ENCODE measurements around the gene CDCA7.
"Not testable (repeated sequence)": the region's sequence is repeated elsewhere in the genome, so short reads cannot be mapped to it uniquely, and the experiment has no call there.

CDCA7 gene

GRCh38 chr2:173370198-173370597 lies 15.5 kb downstream of the CDCA7 start:
- Histone ChIP-seq H3K4me1 (ENCODE audit: control insufficient read depth in 1 of 2, insufficient read depth in 2 of 2, low read length in 2 of 2) (no peaks in the 10 kb centered on the region), H3K27ac (ENCODE audit: low read length) (no peak overlapping the region), H3K27me3 (ENCODE audit: low read depth, low read length) (no peaks in the 10 kb centered on the region), H3K9me3 (ENCODE audit: control insufficient read depth in 1 of 2, low read length in 2 of 2) (no peaks in the 10 kb centered on the region), H3K4me3 (ENCODE audit: low read depth in 1 of 2, low read length in 2 of 2) (no peak overlapping the region), H3K36me3 (ENCODE audit: control insufficient read depth in 1 of 2, insufficient read depth in 2 of 2, low read length in 2 of 2) (no peaks in the 10 kb centered on the region)

- Histone ChIP-seq H3K36me3 (ENCODE audit: control insufficient read depth in 1 of 2, insufficient read depth in 2 of 2, low read length in 2 of 2) (no peaks in the 10 kb centered on the region), H3K27ac (ENCODE audit: low read length) (no peak overlapping the region), H3K4me1 (ENCODE audit: control insufficient read depth in 1 of 2, insufficient read depth in 2 of 2, low read length in 2 of 2) (no peaks in the 10 kb centered on the region), H3K27me3 (ENCODE audit: low read depth, low read length) (no peaks in the 10 kb centered on the region), H3K4me3 (ENCODE audit: low read depth in 1 of 2, low read length in 2 of 2) (no peak overlapping the region), H3K9me3 (ENCODE audit: control insufficient read depth in 1 of 2, low read length in 2 of 2) (no peaks in the 10 kb centered on the region)
Measured at GRCh38 chr2:173371023-173371422, 16.4 kb downstream of the CDCA7 start.

DNA sequence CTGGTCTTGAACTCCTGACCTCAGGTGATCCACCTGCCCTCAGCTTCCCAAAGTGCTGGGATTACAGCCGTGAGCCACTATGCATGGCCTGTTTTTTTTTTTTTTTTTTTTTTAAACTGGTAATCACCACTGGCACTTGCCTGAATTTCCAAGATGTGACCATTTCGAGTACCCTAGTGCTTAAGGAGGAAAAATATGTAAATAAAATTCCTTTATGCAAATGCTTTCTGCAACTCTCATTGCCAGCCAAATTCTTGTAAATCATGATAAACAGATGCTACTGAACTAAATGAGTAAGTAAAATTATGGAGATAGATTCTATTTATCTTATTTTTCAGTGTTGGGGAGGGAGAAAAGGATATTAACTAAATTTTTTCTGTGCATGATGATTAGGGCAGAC lies 18.6 kb downstream of the CDCA7 start:
- no peaks in the 10 kb centered on the region for H3K27me3 ChIP-seq (ENCODE audit: low read depth, low read length)
- H3K4me1 ChIP-seq (ENCODE audit: control insufficient read depth in 1 of 2, insufficient read depth in 2 of 2, low read length in 2 of 2): no peaks in the 10 kb centered on the region
- H3K27ac ChIP-seq (ENCODE audit: low read length): no peak overlapping the region
- no peak overlapping the region for H3K4me3 ChIP-seq (ENCODE audit: low read depth in 1 of 2, low read length in 2 of 2)
- no peaks in the 10 kb centered on the region for H3K9me3 ChIP-seq (ENCODE audit: control insufficient read depth in 1 of 2, low read length in 2 of 2)
- H3K36me3 ChIP-seq (ENCODE audit: control insufficient read depth in 1 of 2, insufficient read depth in 2 of 2, low read length in 2 of 2): no peaks in the 10 kb centered on the region

DNA sequence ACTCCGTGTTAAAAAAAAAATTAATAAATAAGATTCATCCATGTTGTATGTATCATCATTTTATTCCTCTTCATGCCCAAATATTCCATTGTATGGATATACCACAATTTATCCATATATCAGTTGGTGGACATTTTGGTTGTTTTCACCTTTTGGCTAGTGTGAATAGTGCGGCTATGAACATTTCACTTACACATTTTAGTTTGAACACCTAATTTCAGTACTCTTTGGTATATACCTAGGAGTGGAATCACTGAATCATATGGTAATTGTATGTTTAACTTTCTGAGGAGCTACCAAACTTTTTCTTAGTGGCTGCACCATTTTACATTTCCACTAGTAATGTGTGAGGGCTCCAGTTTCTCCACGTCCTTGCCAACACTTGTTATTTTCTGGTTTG lies 20.0 kb downstream of the CDCA7 start:
- Histone ChIP-seq H3K4me3 (ENCODE audit: low read depth in 1 of 2, low read length in 2 of 2) (no peak overlapping the region), H3K27me3 (ENCODE audit: low read depth, low read length) (no peaks in the 10 kb centered on the region), H3K27ac (ENCODE audit: low read length) (no peak overlapping the region), H3K36me3 (ENCODE audit: control insufficient read depth in 1 of 2, insufficient read depth in 2 of 2, low read length in 2 of 2) (no peaks in the 10 kb centered on the region), H3K4me1 (ENCODE audit: control insufficient read depth in 1 of 2, insufficient read depth in 2 of 2, low read length in 2 of 2) (no peaks in the 10 kb centered on the region), H3K9me3 (ENCODE audit: control insufficient read depth in 1 of 2, low read length in 2 of 2) (no peaks in the 10 kb centered on the region)

- H3K36me3 ChIP-seq (ENCODE audit: control insufficient read depth in 1 of 2, insufficient read depth in 2 of 2, low read length in 2 of 2); H3K9me3 ChIP-seq (ENCODE audit: control insufficient read depth in 1 of 2, low read length in 2 of 2); H3K4me3 ChIP-seq (ENCODE audit: low read depth in 1 of 2, low read length in 2 of 2); H3K27ac ChIP-seq (ENCODE audit: low read length); H3K4me1 ChIP-seq (ENCODE audit: control insufficient read depth in 1 of 2, insufficient read depth in 2 of 2, low read length in 2 of 2); H3K27me3 ChIP-seq (ENCODE audit: low read depth, low read length): not testable (repeated sequence)
Measured at GRCh38 chr2:173385534-173385933, 30.9 kb downstream of the CDCA7 start.

GRCh38 chr2:173386021-173386737 lies 31.5 kb downstream of the CDCA7 start:
- H3K4me3 ChIP-seq (ENCODE audit: low read depth in 1 of 2, low read length in 2 of 2): no peak overlapping the region
- no peaks in the 10 kb centered on the region for H3K4me1 ChIP-seq (ENCODE audit: control insufficient read depth in 1 of 2, insufficient read depth in 2 of 2, low read length in 2 of 2)
- H3K9me3 ChIP-seq (ENCODE audit: control insufficient read depth in 1 of 2, low read length in 2 of 2): peaks cover 0 to 2% of the 10 kb centered on the region in 2 donors
- no peaks in the 10 kb centered on the region for H3K27me3 ChIP-seq (ENCODE audit: low read depth, low read length)
- no peak overlapping the region for H3K27ac ChIP-seq (ENCODE audit: low read length)
- H3K36me3 ChIP-seq (ENCODE audit: control insufficient read depth in 1 of 2, insufficient read depth in 2 of 2, low read length in 2 of 2): no peaks in the 10 kb centered on the region

DNA sequence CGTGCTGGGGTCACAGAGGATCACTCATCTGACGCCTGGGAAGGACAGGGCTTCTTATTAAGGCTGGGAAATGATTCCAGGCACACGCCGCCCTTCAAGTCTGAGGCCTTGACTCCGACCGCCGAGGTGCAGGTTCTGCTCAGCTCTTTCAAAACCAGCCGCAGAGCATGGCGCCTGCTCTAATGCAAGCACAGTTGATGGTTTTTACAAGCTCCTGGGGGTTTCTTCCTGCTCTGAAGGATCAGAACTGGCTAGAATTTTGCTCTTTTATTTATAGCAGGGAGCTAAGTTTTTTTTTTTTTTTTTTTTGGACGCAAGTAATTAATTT lies 32.0 kb downstream of the CDCA7 start:
- H3K4me3 ChIP-seq (ENCODE audit: low read depth in 1 of 2, low read length in 2 of 2): no peak overlapping the region
- H3K9me3 ChIP-seq (ENCODE audit: control insufficient read depth in 1 of 2, low read length in 2 of 2): peaks cover 0 to 2% of the 10 kb centered on the region in 2 donors
- no peaks in the 10 kb centered on the region for H3K4me1 ChIP-seq (ENCODE audit: control insufficient read depth in 1 of 2, insufficient read depth in 2 of 2, low read length in 2 of 2)
- H3K36me3 ChIP-seq (ENCODE audit: control insufficient read depth in 1 of 2, insufficient read depth in 2 of 2, low read length in 2 of 2): no peaks in the 10 kb centered on the region
- H3K27ac ChIP-seq (ENCODE audit: low read length): no peak overlapping the region
- H3K27me3 ChIP-seq (ENCODE audit: low read depth, low read length): no peaks in the 10 kb centered on the region

- H3K27me3 ChIP-seq (ENCODE audit: low read depth, low read length): no peaks in the 10 kb centered on the region
- H3K36me3 ChIP-seq (ENCODE audit: control insufficient read depth in 1 of 2, insufficient read depth in 2 of 2, low read length in 2 of 2): no peaks in the 10 kb centered on the region
- H3K4me3 ChIP-seq (ENCODE audit: low read depth in 1 of 2, low read length in 2 of 2): no peak overlapping the region
- no peak overlapping the region for H3K27ac ChIP-seq (ENCODE audit: low read length)
- no peaks in the 10 kb centered on the region for H3K4me1 ChIP-seq (ENCODE audit: control insufficient read depth in 1 of 2, insufficient read depth in 2 of 2, low read length in 2 of 2)
- peaks cover 0 to 2% of the 10 kb centered on the region in 2 donors for H3K9me3 ChIP-seq (ENCODE audit: control insufficient read depth in 1 of 2, low read length in 2 of 2)
Measured at GRCh38 chr2:173387079-173387478, 32.4 kb downstream of the CDCA7 start.

DNA sequence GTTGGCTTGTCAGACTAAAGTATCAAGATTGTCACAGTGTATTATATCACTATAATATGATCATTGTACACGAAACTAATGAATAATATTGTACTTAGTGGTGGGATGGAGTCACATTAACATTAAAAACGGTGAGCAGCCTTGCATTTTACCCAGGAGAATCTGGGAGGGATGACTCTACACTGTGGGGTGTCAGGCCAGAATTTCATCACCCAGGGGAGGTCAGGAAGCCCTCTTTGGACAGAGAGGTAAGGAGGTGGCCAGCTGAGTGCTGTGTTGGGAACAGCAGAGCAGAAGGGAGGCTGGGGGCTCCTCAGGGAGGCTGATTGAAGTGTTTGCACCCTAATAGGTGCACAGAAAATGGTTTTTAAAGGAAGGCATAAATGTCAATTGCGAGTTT lies 33.0 kb downstream of the CDCA7 start:
- no peaks in the 10 kb centered on the region for H3K36me3 ChIP-seq (ENCODE audit: control insufficient read depth in 1 of 2, insufficient read depth in 2 of 2, low read length in 2 of 2)
- peaks cover 0 to 2% of the 10 kb centered on the region in 2 donors for H3K9me3 ChIP-seq (ENCODE audit: control insufficient read depth in 1 of 2, low read length in 2 of 2)
- H3K4me3 ChIP-seq (ENCODE audit: low read depth in 1 of 2, low read length in 2 of 2): no peak overlapping the region
- H3K4me1 ChIP-seq (ENCODE audit: control insufficient read depth in 1 of 2, insufficient read depth in 2 of 2, low read length in 2 of 2): no peaks in the 10 kb centered on the region
- no peak overlapping the region for H3K27ac ChIP-seq (ENCODE audit: low read length)
- H3K27me3 ChIP-seq (ENCODE audit: low read depth, low read length): no peaks in the 10 kb centered on the region

GRCh38 chr2:173388795-173389194 lies 34.1 kb downstream of the CDCA7 start:
- Histone ChIP-seq H3K4me1 (ENCODE audit: control insufficient read depth in 1 of 2, insufficient read depth in 2 of 2, low read length in 2 of 2) (no peaks in the 10 kb centered on the region), H3K9me3 (ENCODE audit: control insufficient read depth in 1 of 2, low read length in 2 of 2) (no peaks in the 10 kb centered on the region), H3K4me3 (ENCODE audit: low read depth in 1 of 2, low read length in 2 of 2) (no peak overlapping the region), H3K27me3 (ENCODE audit: low read depth, low read length) (no peaks in the 10 kb centered on the region), H3K36me3 (ENCODE audit: control insufficient read depth in 1 of 2, insufficient read depth in 2 of 2, low read length in 2 of 2) (no peaks in the 10 kb centered on the region), H3K27ac (ENCODE audit: low read length) (no peak overlapping the region)

- Histone ChIP-seq H3K9me3 (ENCODE audit: control insufficient read depth in 1 of 2, low read length in 2 of 2) (no peaks in the 10 kb centered on the region), H3K4me1 (ENCODE audit: control insufficient read depth in 1 of 2, insufficient read depth in 2 of 2, low read length in 2 of 2) (no peaks in the 10 kb centered on the region), H3K27me3 (ENCODE audit: low read depth, low read length) (no peaks in the 10 kb centered on the region), H3K27ac (ENCODE audit: low read length) (no peak overlapping the region), H3K36me3 (ENCODE audit: control insufficient read depth in 1 of 2, insufficient read depth in 2 of 2, low read length in 2 of 2) (no peaks in the 10 kb centered on the region), H3K4me3 (ENCODE audit: low read depth in 1 of 2, low read length in 2 of 2) (no peak overlapping the region)
Measured at GRCh38 chr2:173390036-173390435, 35.4 kb downstream of the CDCA7 start.

GRCh38 chr2:173392731-173393130 lies 38.1 kb downstream of the CDCA7 start:
- Histone ChIP-seq H3K27me3 (ENCODE audit: low read depth, low read length) (no peaks in the 10 kb centered on the region), H3K4me3 (ENCODE audit: low read depth in 1 of 2, low read length in 2 of 2) (no peak overlapping the region), H3K9me3 (ENCODE audit: control insufficient read depth in 1 of 2, low read length in 2 of 2) (no peaks in the 10 kb centered on the region), H3K36me3 (ENCODE audit: control insufficient read depth in 1 of 2, insufficient read depth in 2 of 2, low read length in 2 of 2) (no peaks in the 10 kb centered on the region), H3K4me1 (ENCODE audit: control insufficient read depth in 1 of 2, insufficient read depth in 2 of 2, low read length in 2 of 2) (no peaks in the 10 kb centered on the region), H3K27ac (ENCODE audit: low read length) (no peak overlapping the region)
